Ishikawa (cell line): Measurements from ENCODE around the gene DHRS2.

Experiments used
- CEBPB ChIP-seq: IDR thresholded peaks from 2 replicates; pipeline ENCODE4 v1.6.1; 2012
- CREB1 ChIP-seq: IDR thresholded peaks from 2 replicates; pipeline ENCODE4 v1.6.1; 2012; ENCODE audit warnings: low read depth
- EGR1 ChIP-seq: IDR thresholded peaks from 2 replicates; pipeline ENCODE4 v1.6.1; 2012
- EP300 ChIP-seq: IDR thresholded peaks from 2 replicates; pipeline ENCODE4 v1.6.1; 2012; ENCODE audit warnings: borderline replicate concordance
- FOXM1 ChIP-seq: IDR thresholded peaks from 2 replicates; pipeline ENCODE4 v1.6.1; 2012; ENCODE audit warnings: low read depth, borderline replicate concordance
- NFIC ChIP-seq: IDR thresholded peaks from 2 replicates; pipeline ENCODE4 v1.6.1; 2012
- RAD21 ChIP-seq: IDR thresholded peaks from 2 replicates; pipeline ENCODE4 v1.6.1; 2012; ENCODE audit warnings: low read depth
- TAF1 ChIP-seq: IDR thresholded peaks from 2 replicates; pipeline ENCODE4 v1.6.1; 2012; ENCODE audit warnings: low read depth, mild to moderate bottlenecking
- TCF12 ChIP-seq: IDR thresholded peaks from 2 replicates; pipeline ENCODE4 v1.6.1; 2012; ENCODE audit warnings: low read depth
- TEAD4 ChIP-seq: IDR thresholded peaks from 2 replicates; pipeline ENCODE4 v1.6.1; 2012
- YY1 ChIP-seq: IDR thresholded peaks from 2 replicates; pipeline ENCODE4 v1.6.1; 2012; ENCODE audit warnings: low read depth
- ZBTB7A ChIP-seq: IDR thresholded peaks from 2 replicates; pipeline ENCODE4 v1.6.1; 2012; ENCODE audit warnings: low read depth
- TF ChIP-seq, protein P1 (sequence below): IDR thresholded peaks from 2 replicates; pipeline ENCODE4 v1.6.1; 2012; ENCODE audit warnings: low read depth, mild to moderate bottlenecking
- TF ChIP-seq, protein P2 (sequence below): IDR thresholded peaks from 2 replicates; pipeline ENCODE4 v1.6.1; 2012
- TF ChIP-seq, protein P3 (sequence below): IDR thresholded peaks from 2 replicates; pipeline ENCODE4 v1.6.1; 2012

Gene DHRS2

DNA sequence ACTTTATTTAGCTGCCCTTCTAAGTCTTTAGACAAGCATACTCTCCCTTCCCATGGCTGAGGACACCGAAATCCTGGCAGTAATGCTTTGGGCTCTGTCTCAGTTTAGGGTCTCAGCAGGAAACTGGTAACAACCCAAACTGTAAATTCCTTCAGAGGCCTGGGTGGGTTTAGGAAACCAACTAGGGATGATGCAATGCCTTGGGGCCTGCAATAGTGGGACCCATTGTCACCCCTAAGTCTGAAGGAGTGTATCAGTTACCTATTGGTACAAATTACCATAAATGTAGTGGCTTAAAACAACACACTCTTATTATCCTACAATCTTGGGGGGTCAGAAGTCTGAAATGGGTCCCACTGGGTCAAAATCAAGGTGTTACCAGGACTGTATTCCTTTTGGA lies 36.0 kb downstream of the DHRS2 start:
- no peak for TF ChIP-seq FOXM1
- TF ChIP-seq TCF12 = no peak
- no peak for TF ChIP-seq EP300
- no peak for TF ChIP-seq TEAD4
- TF ChIP-seq RAD21 = no peak
- TF ChIP-seq ZBTB7A = no peak
- TF ChIP-seq YY1 = no peak
- TF ChIP-seq, protein P1, sequence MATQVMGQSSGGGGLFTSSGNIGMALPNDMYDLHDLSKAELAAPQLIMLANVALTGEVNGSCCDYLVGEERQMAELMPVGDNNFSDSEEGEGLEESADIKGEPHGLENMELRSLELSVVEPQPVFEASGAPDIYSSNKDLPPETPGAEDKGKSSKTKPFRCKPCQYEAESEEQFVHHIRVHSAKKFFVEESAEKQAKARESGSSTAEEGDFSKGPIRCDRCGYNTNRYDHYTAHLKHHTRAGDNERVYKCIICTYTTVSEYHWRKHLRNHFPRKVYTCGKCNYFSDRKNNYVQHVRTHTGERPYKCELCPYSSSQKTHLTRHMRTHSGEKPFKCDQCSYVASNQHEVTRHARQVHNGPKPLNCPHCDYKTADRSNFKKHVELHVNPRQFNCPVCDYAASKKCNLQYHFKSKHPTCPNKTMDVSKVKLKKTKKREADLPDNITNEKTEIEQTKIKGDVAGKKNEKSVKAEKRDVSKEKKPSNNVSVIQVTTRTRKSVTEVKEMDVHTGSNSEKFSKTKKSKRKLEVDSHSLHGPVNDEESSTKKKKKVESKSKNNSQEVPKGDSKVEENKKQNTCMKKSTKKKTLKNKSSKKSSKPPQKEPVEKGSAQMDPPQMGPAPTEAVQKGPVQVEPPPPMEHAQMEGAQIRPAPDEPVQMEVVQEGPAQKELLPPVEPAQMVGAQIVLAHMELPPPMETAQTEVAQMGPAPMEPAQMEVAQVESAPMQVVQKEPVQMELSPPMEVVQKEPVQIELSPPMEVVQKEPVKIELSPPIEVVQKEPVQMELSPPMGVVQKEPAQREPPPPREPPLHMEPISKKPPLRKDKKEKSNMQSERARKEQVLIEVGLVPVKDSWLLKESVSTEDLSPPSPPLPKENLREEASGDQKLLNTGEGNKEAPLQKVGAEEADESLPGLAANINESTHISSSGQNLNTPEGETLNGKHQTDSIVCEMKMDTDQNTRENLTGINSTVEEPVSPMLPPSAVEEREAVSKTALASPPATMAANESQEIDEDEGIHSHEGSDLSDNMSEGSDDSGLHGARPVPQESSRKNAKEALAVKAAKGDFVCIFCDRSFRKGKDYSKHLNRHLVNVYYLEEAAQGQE = no peak
- TF ChIP-seq NFIC = no peak
- TF ChIP-seq CEBPB = no peak

DNA sequence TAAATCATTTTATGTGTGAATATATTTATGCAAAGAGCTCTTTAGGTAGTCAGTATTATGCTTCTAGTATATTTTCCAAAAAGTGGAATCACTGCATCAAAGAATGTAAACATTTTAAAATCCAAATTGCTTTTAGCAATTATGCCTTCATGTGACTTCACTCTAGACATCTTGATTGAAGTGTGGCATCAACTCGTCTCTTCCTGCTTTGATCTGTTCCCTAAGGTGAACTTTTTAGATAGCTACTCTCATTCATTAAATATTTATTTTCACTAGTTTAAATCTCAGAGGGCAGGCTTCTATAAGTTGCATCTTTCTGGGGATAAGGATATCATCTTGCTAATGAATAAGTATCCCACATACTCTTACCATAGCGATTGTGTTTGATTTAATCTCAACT lies 39.2 kb downstream of the DHRS2 start:
- TF ChIP-seq FOXM1 (no peak), YY1 (no peak), EP300 (no peak), NFIC (no peak), ZBTB7A (no peak), RAD21 (no peak), EGR1 (no peak), TAF1 (no peak), TEAD4 (no peak), CEBPB (no peak), TCF12 (no peak), CREB1 (no peak)
- TF ChIP-seq, protein P2, sequence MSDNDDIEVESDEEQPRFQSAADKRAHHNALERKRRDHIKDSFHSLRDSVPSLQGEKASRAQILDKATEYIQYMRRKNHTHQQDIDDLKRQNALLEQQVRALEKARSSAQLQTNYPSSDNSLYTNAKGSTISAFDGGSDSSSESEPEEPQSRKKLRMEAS = no peak
- TF ChIP-seq, protein P1 = no peak
- TF ChIP-seq, protein P3, sequence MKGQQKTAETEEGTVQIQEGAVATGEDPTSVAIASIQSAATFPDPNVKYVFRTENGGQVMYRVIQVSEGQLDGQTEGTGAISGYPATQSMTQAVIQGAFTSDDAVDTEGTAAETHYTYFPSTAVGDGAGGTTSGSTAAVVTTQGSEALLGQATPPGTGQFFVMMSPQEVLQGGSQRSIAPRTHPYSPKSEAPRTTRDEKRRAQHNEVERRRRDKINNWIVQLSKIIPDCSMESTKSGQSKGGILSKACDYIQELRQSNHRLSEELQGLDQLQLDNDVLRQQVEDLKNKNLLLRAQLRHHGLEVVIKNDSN = no peak

DNA sequence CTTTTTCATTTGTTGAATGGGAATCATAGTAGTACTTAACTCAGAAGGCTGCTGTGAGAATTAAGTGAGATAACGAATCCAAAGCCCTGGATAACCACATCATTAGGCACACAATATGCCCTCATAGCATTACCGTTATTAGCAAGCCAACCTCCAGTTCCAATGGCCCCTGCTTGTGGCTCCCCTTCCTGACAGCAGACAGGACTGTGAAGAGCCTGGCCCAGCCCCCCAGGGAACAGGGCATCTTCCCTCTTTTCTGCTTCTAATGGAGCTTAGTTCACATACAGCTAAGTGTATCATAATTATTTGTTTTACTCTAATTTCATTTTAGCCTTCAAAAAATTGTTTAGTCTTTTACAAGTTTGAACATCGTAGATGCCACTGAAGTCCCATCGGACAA lies 39.7 kb downstream of the DHRS2 start:
- TF ChIP-seq NFIC (no peak), EP300 (no peak), EGR1 (no peak), ZBTB7A (no peak), TCF12 (no peak), CREB1 (no peak), TEAD4 (no peak), CEBPB (no peak), RAD21 (no peak)
- TF ChIP-seq, protein P2 = no peak

DNA sequence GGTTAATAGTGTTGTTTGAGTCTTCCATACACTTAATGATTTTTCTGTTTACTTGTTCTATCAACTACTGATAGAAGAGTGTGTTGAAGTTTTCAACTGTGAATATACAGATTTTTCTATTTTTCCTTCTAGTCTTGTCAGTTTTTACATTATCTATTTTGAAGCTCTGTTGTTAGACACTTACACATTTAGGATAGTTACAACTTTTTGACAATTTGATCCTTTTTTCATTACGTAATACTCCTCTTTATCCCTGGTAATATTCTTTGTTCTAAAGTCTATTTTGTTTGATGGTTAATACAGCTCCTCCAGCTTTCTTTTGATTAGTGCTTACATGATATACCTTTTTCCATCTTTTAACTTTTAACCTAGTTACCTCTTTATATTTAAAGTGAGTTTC lies 45.2 kb downstream of the DHRS2 start:
- TF ChIP-seq YY1 = no peak
- TF ChIP-seq EP300 = no peak
- no peak for TF ChIP-seq TCF12
- no peak for TF ChIP-seq FOXM1
- no peak for TF ChIP-seq RAD21
- TF ChIP-seq CREB1 = no peak
- TF ChIP-seq, protein P2 = no peak
- TF ChIP-seq TEAD4 = no peak
- TF ChIP-seq, protein P1 = no peak

DNA sequence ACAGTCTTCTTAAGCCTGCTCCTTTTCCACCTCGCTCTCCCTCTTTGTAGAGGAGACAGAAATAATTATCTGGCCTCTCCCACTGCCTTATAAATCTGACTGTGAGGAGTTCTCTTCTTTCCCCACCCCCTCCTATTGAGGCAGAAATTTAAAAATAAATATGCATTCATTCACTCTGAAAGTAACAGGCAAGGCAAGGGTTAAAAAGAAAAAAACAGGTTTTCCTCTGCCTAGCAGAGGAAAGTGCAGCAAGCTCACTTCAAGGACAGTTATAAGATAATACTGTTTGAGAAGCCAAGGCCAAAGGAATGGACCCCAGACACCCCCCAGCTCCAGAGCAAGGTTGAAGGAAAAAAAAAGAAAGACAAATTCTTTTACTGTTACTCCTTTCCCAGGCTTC lies 56.3 kb downstream of the DHRS2 start:
- TF ChIP-seq TAF1 = no peak
- TF ChIP-seq FOXM1 = no peak
- TF ChIP-seq, protein P3 = no peak
- TF ChIP-seq CREB1 = no peak
- TF ChIP-seq TCF12 = no peak
- TF ChIP-seq EGR1 = no peak
- TF ChIP-seq EP300 = no peak
- TF ChIP-seq, protein P2 = no peak
- no peak for TF ChIP-seq NFIC
- TF ChIP-seq RAD21 = no peak
- no peak for TF ChIP-seq TEAD4
- no peak for TF ChIP-seq CEBPB
- TF ChIP-seq, protein P1 = no peak
- TF ChIP-seq ZBTB7A = no peak
- no peak for TF ChIP-seq YY1
